Measurements from ENCODE around the gene PLCL2. TPM values are rescaled to one million over a fixed set of nuclear protein-coding genes. Genes with fewer than 3 reads are reported as not detected.

PLCL2 gene
- total RNA-seq, 1 donor from 2014 or later, result 1.6 TPM

- TF ChIP-seq, protein P1, sequence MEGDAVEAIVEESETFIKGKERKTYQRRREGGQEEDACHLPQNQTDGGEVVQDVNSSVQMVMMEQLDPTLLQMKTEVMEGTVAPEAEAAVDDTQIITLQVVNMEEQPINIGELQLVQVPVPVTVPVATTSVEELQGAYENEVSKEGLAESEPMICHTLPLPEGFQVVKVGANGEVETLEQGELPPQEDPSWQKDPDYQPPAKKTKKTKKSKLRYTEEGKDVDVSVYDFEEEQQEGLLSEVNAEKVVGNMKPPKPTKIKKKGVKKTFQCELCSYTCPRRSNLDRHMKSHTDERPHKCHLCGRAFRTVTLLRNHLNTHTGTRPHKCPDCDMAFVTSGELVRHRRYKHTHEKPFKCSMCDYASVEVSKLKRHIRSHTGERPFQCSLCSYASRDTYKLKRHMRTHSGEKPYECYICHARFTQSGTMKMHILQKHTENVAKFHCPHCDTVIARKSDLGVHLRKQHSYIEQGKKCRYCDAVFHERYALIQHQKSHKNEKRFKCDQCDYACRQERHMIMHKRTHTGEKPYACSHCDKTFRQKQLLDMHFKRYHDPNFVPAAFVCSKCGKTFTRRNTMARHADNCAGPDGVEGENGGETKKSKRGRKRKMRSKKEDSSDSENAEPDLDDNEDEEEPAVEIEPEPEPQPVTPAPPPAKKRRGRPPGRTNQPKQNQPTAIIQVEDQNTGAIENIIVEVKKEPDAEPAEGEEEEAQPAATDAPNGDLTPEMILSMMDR (IDR thresholded peaks at IDR 0.05; ENCODE audit: insufficient read depth, low read length, severe bottlenecking), result no peak
- H3K36me3 ChIP-seq (ENCODE audit: control insufficient read depth, insufficient read depth, low read length), result no peaks in the 10 kb centered on the region
- H3K4me3 ChIP-seq (ENCODE audit: low read depth, low read length), result no peak overlapping the region
- no peaks in the 10 kb centered on the region for H3K27me3 ChIP-seq (ENCODE audit: control insufficient read depth, insufficient read depth, low read length)
- DNase-seq (ENCODE audit: low read depth), result peak; percentile 32
- FAIRE-seq, result no peak
These were observed 143.6 kb downstream of the PLCL2 start for GRCh38 chr3:17028363-17028762.

- FAIRE-seq (no peak), DNase-seq (ENCODE audit: low read depth) (peak; percentile 31)
- H3K36me3 ChIP-seq (ENCODE audit: control insufficient read depth, insufficient read depth, low read length), result no peaks in the 10 kb centered on the region
- TF ChIP-seq, protein P1 (IDR thresholded peaks at IDR 0.05; ENCODE audit: insufficient read depth, low read length, severe bottlenecking), result no peak
- H3K27me3 ChIP-seq (ENCODE audit: control insufficient read depth, insufficient read depth, low read length), result no peaks in the 10 kb centered on the region
- H3K4me3 ChIP-seq (ENCODE audit: low read depth, low read length), result no peak overlapping the region
These were observed 145.7 kb downstream of the PLCL2 start for GRCh38 chr3:17030438-17030837.

DNA sequence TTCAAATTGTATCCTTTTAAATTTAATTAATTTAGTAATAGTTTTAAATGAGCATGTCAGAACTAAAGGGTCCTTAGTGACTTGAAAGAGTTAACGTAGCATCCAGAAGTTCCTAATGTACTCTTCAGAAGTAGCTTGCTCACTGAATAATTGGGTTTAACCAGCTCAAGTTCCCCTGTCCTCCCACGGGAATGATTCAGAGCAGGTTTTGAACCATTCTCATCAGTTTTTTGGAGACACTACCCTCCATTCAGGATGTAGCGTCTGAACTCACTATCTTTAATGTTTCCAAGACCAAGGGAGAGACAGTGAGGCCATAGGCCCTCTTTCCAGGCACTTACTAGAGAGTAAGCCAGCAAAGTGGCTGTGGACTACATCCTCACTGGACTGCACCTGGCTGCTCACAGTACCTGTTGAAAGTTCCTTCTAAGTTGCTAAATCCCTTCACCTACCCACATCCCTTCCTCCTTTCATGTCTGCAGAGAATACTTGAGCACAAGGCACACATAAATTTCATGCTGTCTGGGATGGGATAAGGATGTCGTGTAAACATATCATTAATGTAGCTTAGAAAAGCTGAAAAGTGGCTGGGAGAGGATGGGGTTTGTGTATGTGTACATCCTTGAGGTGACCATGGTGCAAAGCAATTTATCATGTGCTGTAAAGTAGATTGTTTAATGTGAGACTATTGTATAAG, 146.3 kb downstream of the PLCL2 start:
- H3K4me3 ChIP-seq (ENCODE audit: low read depth, low read length), result no peak overlapping the region
- DNase-seq (ENCODE audit: low read depth) (no peak), FAIRE-seq (peak; percentile 7)
- H3K36me3 ChIP-seq (ENCODE audit: control insufficient read depth, insufficient read depth, low read length), result no peaks in the 10 kb centered on the region
- H3K27me3 ChIP-seq (ENCODE audit: control insufficient read depth, insufficient read depth, low read length), result no peaks in the 10 kb centered on the region
- TF ChIP-seq, protein P1 (IDR thresholded peaks at IDR 0.05; ENCODE audit: insufficient read depth, low read length, severe bottlenecking), result no peak

DNA sequence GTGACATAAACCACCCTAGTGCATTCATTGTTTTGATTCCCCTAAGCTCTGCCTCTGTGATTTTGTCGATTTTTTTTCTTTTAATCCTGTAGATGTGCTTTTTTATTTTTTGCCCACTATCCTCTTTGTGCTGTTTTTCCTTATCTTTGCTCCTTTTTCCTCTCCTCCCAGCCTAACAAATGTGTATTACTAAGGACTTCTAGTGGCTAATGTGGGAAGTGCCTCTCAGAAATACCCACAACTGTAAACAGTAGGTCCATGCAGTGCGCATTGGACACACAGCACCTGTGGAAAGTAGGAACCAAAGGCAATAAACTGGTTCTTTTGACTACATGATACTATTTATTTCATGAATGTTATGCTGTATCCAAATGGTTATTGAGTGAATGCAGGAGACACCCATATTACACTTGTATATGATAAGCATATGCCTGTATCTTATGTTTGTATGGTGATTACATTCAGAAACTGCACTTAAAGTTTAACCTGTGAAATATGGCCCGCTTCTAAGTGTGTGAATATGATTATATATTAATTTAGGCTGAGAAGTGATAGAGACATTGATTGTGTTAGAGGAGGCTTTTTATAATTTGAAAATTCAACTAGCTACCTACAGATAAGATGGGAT, 147.8 kb downstream of the PLCL2 start:
- no peak for FAIRE-seq
- no peaks in the 10 kb centered on the region for H3K27me3 ChIP-seq (ENCODE audit: control insufficient read depth, insufficient read depth, low read length)
- TF ChIP-seq, protein P1 (IDR thresholded peaks at IDR 0.05; ENCODE audit: insufficient read depth, low read length, severe bottlenecking), result peak; percentile 43
- DNase-seq (ENCODE audit: low read depth), result peak; percentile 37
- H3K36me3 ChIP-seq (ENCODE audit: control insufficient read depth, insufficient read depth, low read length), result no peaks in the 10 kb centered on the region
- H3K4me3 ChIP-seq (ENCODE audit: low read depth, low read length), result no peak overlapping the region

DNA sequence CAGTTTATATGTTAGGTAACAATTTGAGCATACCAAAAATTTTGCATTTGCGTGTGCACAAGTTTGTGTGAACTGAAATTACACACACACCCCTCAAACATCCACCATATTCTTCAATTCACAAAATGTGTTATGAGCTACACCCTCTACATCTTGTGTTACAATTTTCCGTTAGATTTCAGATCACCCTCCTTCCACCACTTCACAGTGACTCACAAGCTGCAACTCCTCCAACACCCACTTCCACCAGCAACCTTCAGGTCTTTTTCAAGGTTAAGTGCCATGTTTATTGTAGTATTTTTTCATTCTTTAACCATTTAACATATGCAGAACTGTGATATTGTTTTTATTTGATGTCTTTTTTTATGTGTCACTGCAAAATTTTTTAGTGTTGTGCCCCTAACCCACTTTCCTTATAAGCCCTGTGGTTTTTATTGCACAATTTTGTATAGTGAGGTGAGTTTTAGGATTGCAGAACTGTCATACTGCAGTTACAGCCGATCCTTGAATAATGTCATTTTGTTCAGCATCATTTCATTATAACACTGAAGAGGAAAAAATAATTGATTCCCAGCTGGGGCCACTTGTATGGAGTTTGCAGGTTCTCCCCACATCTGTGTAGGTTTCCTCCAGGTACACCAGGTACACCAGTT, 148.9 kb downstream of the PLCL2 start:
- Histone ChIP-seq H3K4me3 (ENCODE audit: low read depth, low read length) (no peak overlapping the region), H3K27me3 (ENCODE audit: control insufficient read depth, insufficient read depth, low read length) (no peaks in the 10 kb centered on the region), H3K36me3 (ENCODE audit: control insufficient read depth, insufficient read depth, low read length) (no peaks in the 10 kb centered on the region)
- FAIRE-seq (no peak), DNase-seq (ENCODE audit: low read depth) (no peak)
- TF ChIP-seq, protein P1 (IDR thresholded peaks at IDR 0.05; ENCODE audit: insufficient read depth, low read length, severe bottlenecking), result no peak

All from bronchial epithelial cell (primary cell).